HEK293T (cell line): ENCODE measurements around the gene COL27A1.

ENCODE experiments used
- ARNT ChIP-seq: fragments of 450-650 bp; IDR thresholded peaks from 2 replicates; pipeline ENCODE4 v1.6.1; 2017; ENCODE audit warnings: mild to moderate bottlenecking
- CTBP1 ChIP-seq: fragments of 450-650 bp; IDR thresholded peaks from 2 replicates; pipeline ENCODE4 v1.6.1; 2016; ENCODE audit warnings: borderline replicate concordance
- ELF4 ChIP-seq: fragments of 450-650 bp; IDR thresholded peaks from 2 replicates; pipeline ENCODE4 v1.6.1; 2017; ENCODE audit warnings: antibody characterized with exemption
- FOXA1 ChIP-seq: fragments of 450-650 bp; IDR thresholded peaks from 2 replicates; pipeline ENCODE4 v1.6.1; 2016; ENCODE audit warnings: mild to moderate bottlenecking
- FOXK2 ChIP-seq: fragments of 450-650 bp; IDR thresholded peaks from 2 replicates; pipeline ENCODE4 v1.6.1; 2016; ENCODE audit warnings: mild to moderate bottlenecking
- FOXM1 ChIP-seq: fragments of 450-650 bp; IDR thresholded peaks from 2 replicates; pipeline ENCODE4 v1.6.1; 2017; ENCODE audit warnings: mild to moderate bottlenecking, borderline replicate concordance
- HDGF ChIP-seq: fragments of 450-650 bp; IDR thresholded peaks from 2 replicates; pipeline ENCODE4 v1.6.1; 2017; ENCODE audit warnings: antibody characterized with exemption, borderline replicate concordance
- LEF1 ChIP-seq: fragments of 450-650 bp; IDR thresholded peaks from 2 replicates; pipeline ENCODE4 v1.6.1; 2017; ENCODE audit warnings: mild to moderate bottlenecking, borderline replicate concordance
- NFRKB ChIP-seq: fragments of 450-650 bp; IDR thresholded peaks from 2 replicates; pipeline ENCODE4 v1.6.1; 2016; ENCODE audit warnings: mild to moderate bottlenecking, moderate library complexity
- SP1 ChIP-seq: fragments of 450-650 bp; IDR thresholded peaks from 2 replicates; pipeline ENCODE4 v1.6.1; 2017
- ZNF384 ChIP-seq: fragments of 450-650 bp; IDR thresholded peaks from 2 replicates; pipeline ENCODE4 v1.6.1; 2016

DNA sequence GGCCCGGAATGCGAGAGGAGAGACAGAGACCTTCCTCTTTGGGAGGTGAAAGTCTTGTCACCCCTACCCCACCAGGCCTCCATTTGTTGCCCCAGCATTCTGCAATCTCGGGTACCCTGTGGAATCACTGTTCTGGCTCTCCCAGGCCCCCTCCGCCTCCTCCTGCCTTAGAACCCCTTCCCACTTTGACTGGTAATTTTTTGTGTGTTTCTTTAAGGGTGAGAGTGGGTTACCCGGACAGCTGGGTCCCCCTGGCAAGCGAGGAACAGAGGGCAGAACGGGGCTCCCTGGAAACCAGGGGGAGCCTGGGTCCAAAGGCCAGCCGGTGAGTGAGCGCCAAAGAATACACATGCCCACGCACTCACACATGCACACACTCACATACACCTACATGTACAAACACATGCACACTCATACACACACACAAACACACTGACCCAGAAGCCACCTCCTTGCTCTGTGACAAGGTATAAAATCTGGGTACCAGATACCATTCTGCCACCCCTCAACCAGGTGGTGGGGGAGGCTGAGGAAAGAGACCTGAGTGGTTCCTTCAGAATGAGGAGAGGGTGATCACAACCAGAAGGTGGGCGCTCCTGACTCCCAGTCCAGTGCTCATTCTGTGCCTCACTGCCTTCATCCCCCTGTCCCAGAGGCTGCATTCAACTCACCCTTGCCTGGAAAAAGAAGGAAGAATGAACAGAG is 136.7 kb downstream of the COL27A1 start:
- TF ChIP-seq SP1 = no peak
- no peak for TF ChIP-seq FOXK2
- TF ChIP-seq ELF4 = no peak
- no peak for TF ChIP-seq NFRKB
- no peak for TF ChIP-seq FOXM1
- no peak for TF ChIP-seq LEF1
- no peak for TF ChIP-seq FOXA1
- TF ChIP-seq HDGF = no peak
- TF ChIP-seq ARNT = no peak
- TF ChIP-seq ZNF384 = no peak
- TF ChIP-seq CTBP1 = no peak
